DND-41 (cell line): ENCODE data around the gene LCN2.

ENCODE experiments used
- ATAC-seq: fragments of 200-7000 bp; cut with Tn5 transposase; 3 replicates; pipeline ENCODE4 v1.9.1; 2021; ENCODE audit warnings: low read depth; ENCODE audit not compliant: insufficient read depth
- DNase-seq: peaks from one replicate; pipeline ENCODE4 v3.0.0-alpha.2; 2020
- H2AFZ ChIP-seq: 2 replicates; pipeline ENCODE4 v1.6.0; 2012; ENCODE audit warnings: low read depth, low read length
- H3K27ac ChIP-seq: 2 replicates; pipeline ENCODE4 v1.5.1; 2012; ENCODE audit warnings: low read length, inconsistent platforms
- H3K27me3 ChIP-seq: fragments of 200-600 bp; sonication (generic); 2 replicates; pipeline ENCODE4 v1.6.0; 2012; ENCODE audit warnings: low read length, mild to moderate bottlenecking, inconsistent platforms; ENCODE audit not compliant: insufficient read depth, poor library complexity
- H3K36me3 ChIP-seq: 2 replicates; pipeline ENCODE4 v1.5.1; 2012; ENCODE audit warnings: low read length, inconsistent platforms; ENCODE audit not compliant: insufficient read depth
- H3K4me1 ChIP-seq: 2 replicates; pipeline ENCODE4 v1.5.1; 2012; ENCODE audit warnings: mild to moderate bottlenecking, low read length; ENCODE audit not compliant: insufficient read depth
- H3K4me2 ChIP-seq: 2 replicates; pipeline ENCODE4 v1.6.0; 2012; ENCODE audit warnings: mild to moderate bottlenecking, moderate library complexity, low read length, inconsistent platforms; ENCODE audit not compliant: insufficient read depth
- H3K4me3 ChIP-seq, 2 experiments: fragments of 200-600 bp in 1 of 2; shearing (Covaris generic) in 1 of 2; 2 replicates each; pipeline ENCODE4 v1.5.1; 2012 to 2016; ENCODE audit warnings: inconsistent platforms in 2 of 2, low read length in 2 of 2, mild to moderate bottlenecking in 2 of 2, low read depth in 1 of 2, moderate library complexity in 1 of 2
- H3K79me2 ChIP-seq: 2 replicates; pipeline ENCODE4 v1.6.0; 2012; ENCODE audit warnings: low read length, inconsistent platforms; ENCODE audit not compliant: insufficient read depth
- H3K9ac ChIP-seq: 2 replicates; pipeline ENCODE4 v1.6.0; 2012; ENCODE audit warnings: low read depth, mild to moderate bottlenecking, inconsistent platforms, low read length, moderate library complexity
- H3K9me3 ChIP-seq: 2 replicates; pipeline ENCODE4 v1.5.1; 2012; ENCODE audit warnings: low read length, moderate library complexity, mild to moderate bottlenecking, inconsistent platforms; ENCODE audit not compliant: insufficient read depth, severe bottlenecking
- H4K20me1 ChIP-seq: 2 replicates; pipeline ENCODE4 v1.6.0; 2012; ENCODE audit warnings: low read length; ENCODE audit not compliant: insufficient read depth
- EZH2 ChIP-seq: IDR thresholded peaks from 3 replicates; pipeline ENCODE4 v1.6.1; 2012; ENCODE audit warnings: borderline replicate concordance, low read depth, mild to moderate bottlenecking, moderate library complexity, low read length, inconsistent platforms; ENCODE audit not compliant: severe bottlenecking
- TF ChIP-seq, protein P1 (sequence below): IDR thresholded peaks from 2 replicates; pipeline ENCODE4 v1.5.1; 2012; ENCODE audit warnings: borderline replicate concordance, low read length, moderate library complexity, mild to moderate bottlenecking; ENCODE audit not compliant: poor library complexity, severe bottlenecking; ENCODE audit errors: extremely low read depth

LCN2 gene

DNA sequence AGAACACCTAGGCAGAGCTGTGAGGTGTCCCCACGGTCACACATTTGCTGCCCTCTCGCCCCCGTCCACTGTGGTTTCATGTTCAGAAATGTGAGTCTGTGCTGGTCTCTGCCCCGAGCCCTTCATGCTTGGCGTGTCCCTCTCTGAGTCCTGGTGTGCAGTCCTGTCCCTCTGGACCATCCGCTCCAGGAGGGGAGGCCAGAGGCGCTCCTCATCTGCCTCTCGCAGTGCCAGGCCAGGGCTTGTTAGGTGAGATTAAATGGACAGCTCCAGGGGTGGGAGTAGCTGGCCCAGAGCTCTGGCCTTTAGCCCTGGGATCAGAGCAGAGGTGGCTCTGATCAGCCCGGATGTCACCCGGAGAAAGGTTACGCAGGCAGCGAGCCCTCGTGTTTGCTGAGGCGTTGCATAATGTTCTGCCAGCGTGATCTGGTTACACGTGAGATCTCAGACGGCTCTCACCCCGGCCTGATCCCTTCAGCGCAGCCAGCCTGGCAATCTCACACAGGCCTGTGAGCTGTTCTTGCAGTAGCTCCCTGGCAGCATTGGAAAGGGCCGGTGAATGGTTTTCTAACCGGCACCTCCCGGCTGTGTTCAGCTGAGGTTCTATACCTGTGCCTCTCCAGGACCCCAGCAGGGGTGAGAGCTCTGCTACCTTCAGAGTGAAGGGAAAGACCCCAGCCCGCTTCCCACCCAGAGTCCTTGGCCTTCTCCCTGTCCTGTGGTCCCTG is 46.2 kb upstream of the LCN2 start:
- ATAC-seq, result peak; percentile 48
- H3K9me3 ChIP-seq, result no peaks in the 10 kb centered on the region
- H3K36me3 ChIP-seq, result peaks cover 62% of the 10 kb centered on the region
- DNase-seq, result peak; percentile 60
- H2AFZ ChIP-seq, result no peak overlapping the region
- peaks cover 62% of the 10 kb centered on the region for H3K4me1 ChIP-seq
- peaks cover 26% of the 10 kb centered on the region for H3K79me2 ChIP-seq
- H3K4me3 ChIP-seq, result no peak overlapping the region; a peak in 1 of 4 replicates
- H3K27me3 ChIP-seq, result no peaks in the 10 kb centered on the region
- peak overlapping the region; percentile 53 for H3K9ac ChIP-seq
- H3K4me2 ChIP-seq, result peak overlapping the region; percentile 21
- peaks cover 6% of the 10 kb centered on the region; the same call in 1 of the 2 replicates for H4K20me1 ChIP-seq
- peak overlapping the region; percentile 81 for H3K27ac ChIP-seq
- TF ChIP-seq EZH2, result no peak
- TF ChIP-seq, protein P1, sequence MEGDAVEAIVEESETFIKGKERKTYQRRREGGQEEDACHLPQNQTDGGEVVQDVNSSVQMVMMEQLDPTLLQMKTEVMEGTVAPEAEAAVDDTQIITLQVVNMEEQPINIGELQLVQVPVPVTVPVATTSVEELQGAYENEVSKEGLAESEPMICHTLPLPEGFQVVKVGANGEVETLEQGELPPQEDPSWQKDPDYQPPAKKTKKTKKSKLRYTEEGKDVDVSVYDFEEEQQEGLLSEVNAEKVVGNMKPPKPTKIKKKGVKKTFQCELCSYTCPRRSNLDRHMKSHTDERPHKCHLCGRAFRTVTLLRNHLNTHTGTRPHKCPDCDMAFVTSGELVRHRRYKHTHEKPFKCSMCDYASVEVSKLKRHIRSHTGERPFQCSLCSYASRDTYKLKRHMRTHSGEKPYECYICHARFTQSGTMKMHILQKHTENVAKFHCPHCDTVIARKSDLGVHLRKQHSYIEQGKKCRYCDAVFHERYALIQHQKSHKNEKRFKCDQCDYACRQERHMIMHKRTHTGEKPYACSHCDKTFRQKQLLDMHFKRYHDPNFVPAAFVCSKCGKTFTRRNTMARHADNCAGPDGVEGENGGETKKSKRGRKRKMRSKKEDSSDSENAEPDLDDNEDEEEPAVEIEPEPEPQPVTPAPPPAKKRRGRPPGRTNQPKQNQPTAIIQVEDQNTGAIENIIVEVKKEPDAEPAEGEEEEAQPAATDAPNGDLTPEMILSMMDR, result no peak

DNA sequence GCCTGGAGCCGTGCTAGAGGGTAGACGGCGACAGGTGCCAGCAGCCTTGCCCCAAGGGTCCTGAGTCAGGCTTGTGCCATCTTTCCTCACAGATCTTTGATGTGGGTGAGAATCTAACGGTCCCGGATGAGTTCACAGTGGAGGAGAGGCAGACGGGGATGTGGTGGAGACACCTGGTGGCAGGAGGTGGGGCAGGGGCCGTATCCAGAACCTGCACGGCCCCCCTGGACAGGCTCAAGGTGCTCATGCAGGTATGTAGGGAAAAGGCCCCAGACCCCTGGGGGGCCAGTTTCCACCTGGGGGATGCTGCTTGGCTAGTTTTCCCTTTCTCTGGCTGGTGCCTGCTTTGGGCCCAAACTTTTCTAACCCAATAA is 45.7 kb upstream of the LCN2 start:
- H3K79me2 ChIP-seq, result peaks cover 20% of the 10 kb centered on the region
- H3K4me3 ChIP-seq, result no peak overlapping the region
- H3K9me3 ChIP-seq, result no peaks in the 10 kb centered on the region
- TF ChIP-seq EZH2, result no peak
- TF ChIP-seq, protein P1, result peak; percentile 70
- H3K4me1 ChIP-seq, result peaks cover 57% of the 10 kb centered on the region
- no peaks in the 10 kb centered on the region for H3K27me3 ChIP-seq
- peak; percentile 85 for ATAC-seq
- peak overlapping the region; percentile 21; the same call in 1 of the 2 replicates for H3K4me2 ChIP-seq
- peak overlapping the region; percentile 53 for H3K9ac ChIP-seq
- H4K20me1 ChIP-seq, result peaks cover 4% of the 10 kb centered on the region; the same call in 1 of the 2 replicates
- peak; percentile 83 for DNase-seq
- peaks cover 64% of the 10 kb centered on the region for H3K36me3 ChIP-seq
- no peak overlapping the region for H2AFZ ChIP-seq
- H3K27ac ChIP-seq, result peak overlapping the region; percentile 81

DNA sequence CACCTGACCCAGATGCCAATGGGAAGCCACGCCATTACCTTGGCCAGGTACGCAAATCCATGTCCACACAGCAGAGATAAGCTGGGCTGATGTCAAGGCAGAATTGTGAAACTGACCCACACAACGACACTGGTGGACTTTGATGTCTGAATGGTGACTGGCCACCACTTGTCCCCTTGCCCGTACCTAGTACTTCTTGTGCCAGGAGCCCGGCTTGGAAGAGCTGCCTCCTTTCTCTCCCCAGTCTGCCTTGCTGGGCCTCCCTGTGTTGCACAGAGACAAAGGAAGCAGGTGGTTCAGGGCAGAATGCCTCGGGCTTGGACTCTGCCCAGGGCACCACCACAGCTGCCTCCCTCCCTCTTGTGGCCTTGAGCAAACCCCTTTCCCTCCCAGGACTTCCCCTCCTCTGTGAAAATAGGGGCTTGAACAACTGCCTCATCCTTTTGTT is 45.1 kb upstream of the LCN2 start:
- peaks cover 52% of the 10 kb centered on the region for H3K4me1 ChIP-seq
- H3K9ac ChIP-seq, result peak overlapping the region; percentile 53
- no peaks in the 10 kb centered on the region for H3K9me3 ChIP-seq
- peak overlapping the region; percentile 21; the same call in 1 of the 2 replicates for H3K4me2 ChIP-seq
- H3K27me3 ChIP-seq, result no peaks in the 10 kb centered on the region
- peak; percentile 73 for DNase-seq
- no peaks in the 10 kb centered on the region; the same call in 1 of the 2 replicates for H4K20me1 ChIP-seq
- TF ChIP-seq, protein P1, result peak; percentile 28
- no peak for TF ChIP-seq EZH2
- no peak overlapping the region for H2AFZ ChIP-seq
- no peak overlapping the region for H3K4me3 ChIP-seq
- peaks cover 14% of the 10 kb centered on the region for H3K79me2 ChIP-seq
- H3K36me3 ChIP-seq, result peaks cover 65% of the 10 kb centered on the region
- H3K27ac ChIP-seq, result peak overlapping the region; percentile 81
- ATAC-seq, result peak; percentile 61
